COLO829 (cell line): ENCODE data around the gene POLE2.
A peak's percentile ranks its signal among the peaks of the same experiment; 100 is the strongest.
"Not testable (repeated sequence)": the region's sequence is repeated elsewhere in the genome, so short reads cannot be mapped to it uniquely, and the experiment has no call there.

ENCODE experiments used
- DNase-seq: peaks from one replicate; pipeline ENCODE4 v3.0.0; 2012; ENCODE audit warnings: low spot score

Gene POLE2

DNA sequence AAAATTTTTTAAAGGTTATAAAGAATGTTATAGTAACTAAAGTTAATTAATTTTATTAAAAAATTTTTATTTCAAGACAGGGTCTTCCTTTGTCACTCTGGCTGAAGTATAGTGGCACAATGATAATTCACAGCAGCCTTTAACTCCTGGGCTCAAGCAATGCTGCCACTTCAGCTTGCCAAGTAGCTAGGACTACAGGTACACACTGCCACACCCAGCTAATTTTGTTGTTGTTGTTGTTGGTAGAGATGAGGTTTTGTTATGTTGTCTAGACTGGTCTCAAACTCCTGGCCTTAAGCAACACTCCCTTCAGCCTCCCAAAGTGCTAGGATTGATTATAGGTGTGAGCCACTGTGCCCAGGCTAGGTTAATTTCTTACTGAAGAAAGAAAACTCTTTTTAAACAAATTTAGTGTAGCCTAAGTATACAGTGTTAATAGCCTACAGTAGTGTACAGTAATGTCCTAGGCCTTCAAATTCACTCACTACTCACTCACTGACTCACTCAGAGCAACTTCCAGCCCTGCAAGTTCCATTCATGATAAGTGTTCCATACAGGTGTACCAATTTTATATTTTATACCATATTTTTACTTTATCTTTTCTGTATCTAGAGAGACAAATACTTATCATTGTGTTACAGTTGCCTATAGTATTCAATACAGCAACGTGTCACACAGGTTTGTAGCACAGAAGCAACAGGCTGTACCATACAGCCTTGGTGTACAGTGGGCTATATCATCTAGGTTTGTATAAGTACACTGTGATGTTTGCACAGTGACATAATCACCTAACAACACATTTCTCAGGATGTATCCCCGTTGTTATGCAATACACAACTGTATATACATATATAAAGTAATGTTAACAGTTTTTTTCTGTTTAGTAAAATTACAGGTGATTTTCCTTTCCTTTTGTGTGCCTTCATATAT is 28.2 kb downstream of the POLE2 start:
- DNase-seq: no peak

- not testable (repeated sequence) for DNase-seq
Observed at GRCh38 chr14:49657500-49657899, 30.5 kb downstream of the POLE2 start.

GRCh38 chr14:49654511-49654910 is 33.5 kb downstream of the POLE2 start:
- no peak for DNase-seq

DNA sequence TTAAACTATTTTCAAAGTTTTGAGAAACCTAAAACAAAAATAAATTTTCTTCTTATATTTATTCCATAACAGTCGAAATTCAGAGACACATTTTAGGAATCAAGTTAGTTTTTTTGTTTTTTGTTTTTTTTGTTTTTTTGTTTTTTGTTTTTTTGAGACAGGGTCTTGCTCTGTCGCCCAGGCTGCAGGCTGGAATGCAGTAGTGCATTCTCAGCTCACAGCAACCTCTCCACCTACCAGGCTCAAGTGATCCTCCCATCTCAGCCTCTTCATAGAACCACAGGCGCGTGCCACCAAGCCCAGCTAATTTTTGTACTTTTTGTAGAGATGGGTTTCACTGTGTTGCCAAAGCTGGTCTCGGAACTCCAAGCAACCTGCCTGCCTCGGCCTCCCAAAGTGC is 34.5 kb downstream of the POLE2 start:
- no peak for DNase-seq

DNA sequence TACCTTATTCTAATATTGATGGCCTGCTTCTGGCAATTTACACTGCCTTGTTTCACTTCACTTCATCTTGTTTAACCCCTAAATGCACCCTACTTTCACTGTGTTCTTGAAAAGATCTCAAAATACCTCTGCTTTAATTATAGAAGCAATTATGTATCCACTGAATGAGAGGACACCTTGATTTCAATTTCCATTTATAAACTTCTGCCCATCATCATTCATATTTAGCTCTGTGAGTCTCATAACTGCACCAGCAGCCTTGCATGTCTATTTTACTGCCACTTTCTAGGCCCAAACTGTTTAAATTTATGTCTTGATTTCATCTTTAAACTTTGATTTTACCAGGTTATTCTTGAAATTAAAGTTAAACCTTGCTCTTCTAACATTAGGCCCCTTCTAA is 45.9 kb downstream of the POLE2 start:
- no peak for DNase-seq

DNA sequence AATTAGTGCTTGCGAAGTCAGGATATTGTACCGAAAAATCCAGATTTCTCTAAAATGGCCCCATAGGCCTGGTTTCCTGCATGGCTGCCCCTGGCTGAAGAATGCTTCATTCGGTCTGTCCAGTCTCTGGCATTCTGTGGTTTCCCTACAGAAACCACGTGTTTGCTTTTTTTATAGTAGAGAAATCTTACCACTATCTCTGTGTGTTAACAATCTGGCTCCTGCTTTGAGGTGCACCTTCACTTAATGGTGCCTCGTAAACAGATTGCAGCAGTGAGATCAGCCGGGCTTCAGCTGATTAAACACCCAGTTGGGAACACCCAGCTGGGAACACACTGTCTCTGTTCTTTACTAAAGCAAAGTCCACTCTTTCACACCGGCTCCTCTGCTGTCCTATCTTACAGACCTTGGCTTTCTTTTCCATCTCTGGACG is 46.3 kb downstream of the POLE2 start:
- DNase-seq: no peak

GRCh38 chr14:49640540-49641417 is 47.2 kb downstream of the POLE2 start:
- DNase-seq: no peak

GRCh38 chr14:49637534-49638078 is 50.4 kb downstream of the POLE2 start:
- peak; percentile 65 for DNase-seq

DNA sequence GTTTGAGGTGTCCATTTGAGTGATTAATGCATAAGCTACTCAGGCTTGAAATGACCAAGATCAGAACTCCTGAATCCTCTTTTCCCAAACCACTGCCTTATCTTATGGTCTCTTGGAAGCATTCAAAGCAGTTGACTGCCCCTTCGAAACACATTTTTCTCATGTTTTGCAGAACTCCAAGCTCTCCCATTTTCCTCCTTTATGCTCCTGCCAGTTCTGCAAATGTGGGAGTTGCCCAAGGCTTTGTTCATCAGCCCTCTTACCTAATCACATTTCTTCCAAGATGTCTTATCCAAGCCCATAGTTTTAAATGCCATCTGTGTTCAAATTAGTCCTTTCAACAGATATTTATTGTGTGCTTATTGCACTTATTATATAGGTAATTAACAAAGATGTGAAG is 51.1 kb downstream of the POLE2 start:
- DNase-seq: no peak

DNA sequence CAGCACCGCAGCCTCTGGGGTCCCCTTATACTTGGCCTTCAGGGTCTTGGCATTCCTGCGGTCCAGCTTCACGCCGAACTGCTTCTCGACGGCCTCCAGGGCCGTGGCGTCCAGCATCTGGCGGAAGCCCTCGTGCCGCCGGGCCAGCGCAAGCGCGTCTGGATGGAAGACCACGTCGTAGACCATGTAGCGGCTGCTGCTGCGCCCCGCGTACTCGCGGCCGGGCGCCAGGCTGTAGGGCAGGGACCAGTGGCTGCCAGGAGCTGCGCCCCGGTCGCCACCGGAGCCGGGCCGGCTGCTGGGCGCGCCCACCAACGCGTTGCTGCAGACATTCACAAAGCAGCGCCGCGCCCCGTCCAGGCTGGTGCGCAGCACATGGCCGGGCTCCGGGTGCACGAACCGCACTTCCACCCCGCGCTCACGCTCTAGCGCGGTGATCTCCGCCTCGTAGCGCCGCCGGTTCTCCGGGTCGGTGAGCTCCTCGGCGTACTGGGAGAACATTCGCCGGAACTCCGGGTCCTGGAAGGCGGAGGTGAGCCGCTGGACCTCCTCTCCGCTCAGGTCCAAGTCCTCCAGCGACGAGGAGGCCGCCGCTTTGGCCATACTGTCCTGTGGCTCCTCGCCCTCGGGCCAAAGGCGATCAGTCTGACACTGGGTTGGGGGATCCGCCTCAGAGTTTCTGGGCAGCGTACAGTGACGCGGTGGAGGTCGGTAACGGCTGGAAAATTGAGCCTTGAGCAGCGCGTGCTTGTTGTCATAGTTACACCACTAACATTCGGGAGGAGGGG is 53.3 kb downstream of the POLE2 start, which contains the start of gene DNAAF2:
Gene DNAAF2, minus strand, starts transcription at position 698 of the 788 bp plus-strand sequence. Its CDS starts 95 bp downstream, at position 603.
- no peak for DNase-seq

DNA sequence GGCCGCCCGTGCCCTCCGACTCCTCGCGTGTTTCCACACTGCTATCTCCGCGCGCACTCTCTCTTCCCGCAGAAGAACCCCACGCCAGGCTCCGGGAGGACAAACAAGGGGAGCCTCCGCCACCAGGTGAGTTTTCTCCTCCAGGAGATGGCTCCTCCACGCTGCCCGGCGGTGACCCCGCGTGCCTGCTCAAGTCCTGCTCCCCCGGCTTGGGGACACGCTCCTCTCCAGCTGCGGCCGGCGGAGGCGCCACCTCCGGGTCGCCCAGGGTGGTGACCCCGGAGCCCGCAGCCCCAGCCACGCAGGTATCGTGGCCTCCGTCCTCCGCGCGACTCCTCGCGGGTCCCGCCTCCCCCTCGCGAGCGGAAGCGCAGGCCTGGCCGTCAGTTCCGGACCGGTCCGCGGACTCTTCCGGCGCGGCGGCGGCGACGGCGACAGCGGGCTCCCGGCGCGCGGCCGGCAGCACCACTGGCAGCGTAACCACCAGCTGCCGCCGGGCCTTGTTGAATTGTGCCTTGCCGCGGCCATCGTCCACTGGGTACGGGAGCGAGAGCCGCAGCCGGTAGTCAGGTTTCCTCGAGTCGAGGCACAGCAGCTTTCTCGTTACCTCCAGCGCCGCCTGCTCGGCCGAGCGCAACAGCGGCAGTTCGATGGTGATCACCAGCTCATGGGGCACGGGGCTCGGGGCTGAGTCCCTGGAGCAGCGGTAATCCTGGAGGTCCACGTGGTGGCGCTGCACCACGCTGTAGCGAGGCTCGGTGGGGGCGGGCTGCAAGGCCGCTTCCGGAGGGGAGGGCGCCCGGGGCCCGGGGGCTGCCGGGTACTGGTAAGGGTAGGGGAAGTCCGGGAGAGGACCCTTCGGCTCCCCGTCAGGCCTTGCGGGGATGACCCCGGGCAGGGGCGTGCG is 54.1 kb downstream of the POLE2 start:
- DNase-seq: peak; percentile 77

DNA sequence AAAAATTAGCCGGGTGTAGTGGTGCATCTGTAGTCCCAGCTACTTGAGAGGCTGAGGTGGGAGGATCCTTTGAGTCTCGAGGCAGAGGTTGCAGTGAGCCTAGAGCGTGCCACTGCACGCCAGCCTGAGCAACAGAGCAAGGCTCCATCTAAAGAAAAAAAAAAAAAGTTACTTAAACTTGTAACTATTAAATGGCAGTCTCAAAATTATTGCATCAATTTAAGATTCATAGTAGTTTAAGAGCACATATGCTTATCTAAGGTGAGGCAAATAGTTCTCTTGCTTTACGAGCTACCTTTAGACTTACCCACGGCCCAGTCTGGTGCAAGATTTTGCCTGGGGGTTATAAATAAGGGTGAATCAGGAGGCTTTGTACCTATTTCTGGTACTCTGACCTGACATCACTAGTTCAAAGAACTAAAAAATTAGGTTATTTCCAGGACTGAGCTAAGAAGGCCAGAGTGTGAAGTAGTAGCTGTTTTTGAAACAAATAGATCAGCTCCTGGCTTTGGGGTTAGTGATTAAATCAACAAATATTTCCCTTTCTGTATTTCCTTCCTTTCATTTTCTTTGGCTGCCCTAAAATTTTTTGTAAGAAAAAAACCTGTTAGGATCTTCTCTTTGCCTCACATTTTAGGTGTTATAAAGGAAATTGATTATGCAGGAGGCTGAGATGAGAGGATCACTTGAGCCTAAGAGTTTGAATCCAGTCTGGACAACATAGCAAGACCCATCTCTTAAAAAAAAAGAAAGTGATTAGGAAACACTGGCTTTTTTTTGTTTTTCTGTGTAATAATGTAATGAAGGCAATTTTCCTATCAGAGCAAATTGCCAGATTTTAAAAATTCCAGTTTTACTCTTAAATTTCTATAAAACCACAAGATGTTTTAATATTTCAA is 63.8 kb downstream of the POLE2 start:
- no peak for DNase-seq

- no peak for DNase-seq
Observed at GRCh38 chr14:49623387-49623786, 64.6 kb downstream of the POLE2 start.

- no peak for DNase-seq
Observed at GRCh38 chr14:49622022-49622607, 65.9 kb downstream of the POLE2 start.

DNA sequence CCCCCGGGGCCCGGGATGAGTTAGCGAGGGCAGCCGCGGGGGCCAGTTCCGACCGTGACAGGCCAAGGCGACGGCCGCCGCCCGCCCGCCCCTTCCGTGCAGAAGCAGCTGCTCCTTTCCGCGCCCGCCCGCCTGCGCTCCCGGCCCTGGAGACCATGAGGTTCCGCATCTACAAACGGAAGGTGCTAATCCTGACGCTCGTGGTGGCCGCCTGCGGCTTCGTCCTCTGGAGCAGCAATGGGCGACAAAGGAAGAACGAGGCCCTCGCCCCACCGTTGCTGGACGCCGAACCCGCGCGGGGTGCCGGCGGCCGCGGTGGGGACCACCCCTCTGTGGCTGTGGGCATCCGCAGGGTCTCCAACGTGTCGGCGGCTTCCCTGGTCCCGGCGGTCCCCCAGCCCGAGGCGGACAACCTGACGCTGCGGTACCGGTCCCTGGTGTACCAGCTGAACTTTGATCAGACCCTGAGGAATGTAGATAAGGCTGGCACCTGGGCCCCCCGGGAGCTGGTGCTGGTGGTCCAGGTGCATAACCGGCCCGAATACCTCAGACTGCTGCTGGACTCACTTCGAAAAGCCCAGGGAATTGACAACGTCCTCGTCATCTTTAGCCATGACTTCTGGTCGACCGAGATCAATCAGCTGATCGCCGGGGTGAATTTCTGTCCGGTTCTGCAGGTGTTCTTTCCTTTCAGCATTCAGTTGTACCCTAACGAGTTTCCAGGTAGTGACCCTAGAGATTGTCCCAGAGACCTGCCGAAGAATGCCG is 66.7 kb downstream of the POLE2 start:
- no peak for DNase-seq

DNA sequence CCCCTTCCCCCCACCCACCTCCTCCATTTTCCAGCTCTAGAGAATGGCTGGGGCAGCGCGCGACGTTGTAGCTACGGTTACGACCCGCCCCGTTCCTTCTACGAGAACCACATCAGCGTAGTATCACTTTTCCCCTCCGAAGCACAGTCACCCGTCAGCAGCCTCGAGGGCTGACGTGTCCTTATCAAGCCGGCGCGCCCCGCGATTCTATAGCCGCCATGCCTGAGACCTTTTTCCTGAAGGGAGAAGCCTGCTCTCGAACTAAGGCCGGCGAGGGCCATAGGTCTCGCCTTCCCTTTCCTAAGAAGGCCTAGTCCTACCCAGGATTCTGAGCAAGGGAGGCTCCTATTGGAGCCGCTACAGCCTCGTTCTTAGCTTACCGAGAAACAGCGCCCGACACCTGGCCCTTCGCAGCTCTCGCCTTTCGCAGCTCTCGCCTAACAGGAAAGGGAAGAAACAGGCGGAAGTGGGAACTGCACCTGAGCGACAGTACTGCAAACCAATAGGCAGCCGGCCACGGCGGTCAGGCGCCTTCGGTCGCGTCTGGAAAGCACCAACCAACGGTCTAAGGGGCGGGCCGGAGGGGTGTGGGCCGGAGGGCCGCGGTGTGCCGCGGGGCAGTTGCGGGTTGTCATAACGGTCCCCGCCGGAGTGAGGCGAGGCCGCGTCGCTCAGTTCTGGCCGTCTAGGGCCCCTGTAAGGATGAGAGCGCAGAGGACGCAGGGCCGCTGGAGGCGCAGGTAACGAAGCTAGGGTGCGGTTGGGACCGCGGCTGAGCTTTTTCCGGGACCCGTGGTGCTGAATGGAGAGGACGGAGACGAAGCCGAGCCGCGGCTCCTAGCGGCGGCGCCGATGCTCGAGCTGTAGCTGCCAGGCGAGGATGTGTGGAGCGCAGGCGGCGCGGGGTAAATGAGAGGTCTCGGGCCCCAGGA is 67.6 kb downstream of the POLE2 start, which contains the start of the genes MGAT2 and RPL36AL:
Gene MGAT2, plus strand, starts transcription at position 618 of the 932 bp plus-strand sequence. CDS start 470 bp downstream, outside the sequence.
Gene RPL36AL, minus strand, starts transcription at position 445 of the 932 bp plus-strand sequence. CDS start 1,522 bp downstream, outside the sequence.
- peak; percentile 91 for DNase-seq

GRCh38 chr14:49619730-49620129 is 68.3 kb downstream of the POLE2 start:
- DNase-seq: no peak
